Neural progenitor cell (in vitro differentiated cells): Measurements from ENCODE around the gene HMGN5.

Source experiments
- CTCF ChIP-seq: fragments of 200-600 bp; sonication (generic); IDR thresholded peaks from 2 replicates; pipeline ENCODE4 v1.5.1; 2017; ENCODE audit warnings: antibody characterized with exemption, mild to moderate bottlenecking
- EZH2 ChIP-seq: fragments of 200-600 bp; sonication (generic); IDR thresholded peaks from 2 replicates; pipeline ENCODE4 v1.6.1; 2017; ENCODE audit warnings: antibody characterized with exemption, mild to moderate bottlenecking, moderate library complexity
- EZH2phosphoT487 ChIP-seq: fragments of 200-600 bp; sonication (generic); IDR thresholded peaks from 2 replicates; pipeline ENCODE4 v1.6.1; 2017; ENCODE audit warnings: antibody characterized with exemption

GRCh38 chrX:81232218-81232617 is 30.5 kb upstream of the HMGN5 start:
- TF ChIP-seq CTCF (no peak), EZH2 (no peak), EZH2phosphoT487 (no peak)
